GM10847 (cell line): ENCODE data around the gene CCDC88C.

Experiments
- POLR2A ChIP-seq: IDR thresholded peaks from 2 replicates; pipeline ENCODE4 v1.6.1; 2011; ENCODE audit not compliant: insufficient read length; ENCODE audit errors: extremely low read depth

Gene CCDC88C

GRCh38 chr14:91261986-91262549 lies 155.6 kb downstream of the CCDC88C start:
- no peak for TF ChIP-seq POLR2A

- TF ChIP-seq POLR2A: no peak
Observed at GRCh38 chr14:91261115-91261514, 156.5 kb downstream of the CCDC88C start.

GRCh38 chr14:91258876-91259275 lies 158.7 kb downstream of the CCDC88C start:
- no peak for TF ChIP-seq POLR2A

GRCh38 chr14:91258011-91258618 lies 159.5 kb downstream of the CCDC88C start:
- no peak for TF ChIP-seq POLR2A

GRCh38 chr14:91257328-91258010 lies 160.2 kb downstream of the CCDC88C start:
- TF ChIP-seq POLR2A: no peak

- TF ChIP-seq POLR2A: no peak
Observed at GRCh38 chr14:91256661-91257060, 161.0 kb downstream of the CCDC88C start.

- TF ChIP-seq POLR2A: no peak
Observed at GRCh38 chr14:91255026-91255695, 162.5 kb downstream of the CCDC88C start.

GRCh38 chr14:91254461-91254860 lies 163.2 kb downstream of the CCDC88C start:
- TF ChIP-seq POLR2A: no peak

- no peak for TF ChIP-seq POLR2A
Observed at GRCh38 chr14:91253795-91254323, 163.8 kb downstream of the CCDC88C start.

GRCh38 chr14:91252871-91253794 lies 164.5 kb downstream of the CCDC88C start:
- TF ChIP-seq POLR2A: no peak

- TF ChIP-seq POLR2A: no peak
Observed at GRCh38 chr14:91250912-91251311, 166.7 kb downstream of the CCDC88C start.

GRCh38 chr14:91249841-91250616 lies 167.6 kb downstream of the CCDC88C start:
- no peak for TF ChIP-seq POLR2A

GRCh38 chr14:91246051-91246852 lies 171.4 kb downstream of the CCDC88C start:
- TF ChIP-seq POLR2A: no peak

GRCh38 chr14:91245029-91245428 lies 172.6 kb downstream of the CCDC88C start:
- TF ChIP-seq POLR2A: no peak

GRCh38 chr14:91244501-91244901 lies 173.1 kb downstream of the CCDC88C start, which contains the start of gene GPR68:
GPR68 (minus strand) TSS chr14:91244704; CDS start chr14:91235050, 9,654 bp downstream.
- no peak for TF ChIP-seq POLR2A
